Testis (tissue), 2 donors: ENCODE data around the gene METTL6.

ENCODE experiments used
- CTCF ChIP-seq, 3 experiments: fragments of 450-650 bp in 2 of 3; fragments of 200-600 bp in 1 of 3; sonication (generic) in 1 of 3; IDR thresholded peaks; one replicate each; pipeline ENCODE4 v1.5.1; 2016 to 2019; ENCODE audit warnings: antibody characterized with exemption in 3 of 3, mild to moderate bottlenecking in 2 of 3, moderate library complexity in 1 of 3
- POLR2A ChIP-seq: fragments of 450-650 bp; IDR thresholded peaks from one replicate; pipeline ENCODE4 v1.6.1; 2017; ENCODE audit warnings: antibody characterized with exemption, mild to moderate bottlenecking, moderate library complexity

- TF ChIP-seq CTCF (IDR thresholded peaks at IDR 0.05) = no peak
- TF ChIP-seq POLR2A = no peak
Observed at GRCh38 chr3:15455756-15456155, 28.4 kb upstream of the METTL6 start.
